Thoracic aorta (tissue), 2 donors: ENCODE data around the gene SEBOX. TPM values are rescaled to one million over a fixed set of nuclear protein-coding genes. Genes with fewer than 3 reads are reported as not detected.

Experiments used
- ATAC-seq: fragments of 150-250 bp; one replicate; pipeline ENCODE4 v1.8.0; 2017; ENCODE audit warnings: low read depth; ENCODE audit not compliant: insufficient number of reproducible peaks, low FRiP score
- DNase-seq: peaks from one replicate; pipeline ENCODE4 v3.0.0-alpha.2; 2020; ENCODE audit warnings: low spot score
- H3K27ac ChIP-seq, 2 donors: fragments of 200-600 bp; sonication (generic); 1 replicate in 1 of 2; 2 replicates in 1 of 2; pipeline ENCODE4 v1.5.1; 2016; ENCODE audit warnings: mild to moderate bottlenecking in 2 of 2, moderate library complexity in 2 of 2
- H3K27me3 ChIP-seq: fragments of 200-600 bp; sonication (generic); replicated peaks from 2 replicates; pipeline ENCODE4 v1.6.0; 2016; ENCODE audit warnings: mild to moderate bottlenecking; ENCODE audit not compliant: insufficient read depth
- H3K36me3 ChIP-seq: fragments of 200-600 bp; sonication (generic); one replicate; pipeline ENCODE4 v1.5.1; 2016
- H3K4me1 ChIP-seq, 2 donors: fragments of 200-600 bp; sonication (generic); 1 replicate in 1 of 2; 2 replicates in 1 of 2; pipeline versions ENCODE4 v1.5.1 to v1.6.0; 2016; ENCODE audit warnings: low read depth in 2 of 2, mild to moderate bottlenecking in 1 of 2; ENCODE audit not compliant: control insufficient read depth in 1 of 2
- H3K4me3 ChIP-seq: fragments of 200-600 bp; sonication (generic); 2 replicates; pipeline ENCODE4 v1.5.1; 2016; ENCODE audit warnings: mild to moderate bottlenecking
- H3K9me3 ChIP-seq: fragments of 200-600 bp; sonication (generic); 2 replicates; pipeline ENCODE4 v1.5.1; 2016
- total RNA-seq, 2 donors: library from RNA; depleted of rRNA; stranded (reverse); fragments of >200 nt; gene quantifications; one replicate each; pipeline versions ENCODE4 v1.1.0 to v1.2.3, GENCODE V29; 2016
- TF ChIP-seq, protein P1 (sequence below): fragments of 200-600 bp; sonication (generic); IDR thresholded peaks from one replicate; pipeline ENCODE4 v1.5.1; 2019; ENCODE audit warnings: antibody characterized with exemption

SEBOX gene
- total RNA-seq, 2 donors from 2014 or later: not detected

DNA sequence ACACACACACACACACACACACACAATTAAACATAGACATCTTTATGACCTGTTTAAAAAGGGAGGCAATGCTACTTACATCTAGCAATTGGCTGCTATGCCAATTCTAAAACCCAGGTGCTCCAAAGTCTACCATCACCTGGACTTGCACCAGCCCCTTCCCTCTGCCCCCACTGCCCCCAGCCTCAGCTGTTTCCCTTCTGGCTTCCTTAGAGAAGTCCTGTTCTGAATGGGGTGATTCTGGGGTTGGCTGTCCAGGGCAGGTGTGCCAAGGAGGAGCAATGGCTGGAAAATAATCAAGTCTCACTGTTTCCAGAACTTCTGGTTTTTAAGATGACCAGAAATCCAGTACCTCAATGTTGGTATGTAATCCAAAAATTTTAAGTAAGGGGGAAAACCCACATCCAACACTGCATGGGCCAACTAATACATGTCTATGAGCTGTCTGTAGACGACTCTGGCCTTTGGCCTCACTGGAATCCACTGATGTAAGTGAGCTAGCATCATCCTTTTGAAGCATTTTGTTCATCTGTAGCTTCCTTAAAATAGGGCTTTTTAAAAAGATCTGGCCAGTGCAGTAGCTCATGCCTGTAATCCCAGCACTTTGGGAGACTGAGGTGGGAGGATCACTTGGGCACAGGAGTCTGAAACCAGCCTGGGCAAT lies 31.8 kb downstream of the SEBOX start:
- H3K4me3 ChIP-seq: no peak overlapping the region
- H3K4me1 ChIP-seq: peaks cover 25 to 38% of the 10 kb centered on the region in 2 donors
- ATAC-seq (no peak), DNase-seq (no peak)
- no peaks in the 10 kb centered on the region for H3K9me3 ChIP-seq
- no peaks in the 10 kb centered on the region for H3K27me3 ChIP-seq
- TF ChIP-seq, protein P1, sequence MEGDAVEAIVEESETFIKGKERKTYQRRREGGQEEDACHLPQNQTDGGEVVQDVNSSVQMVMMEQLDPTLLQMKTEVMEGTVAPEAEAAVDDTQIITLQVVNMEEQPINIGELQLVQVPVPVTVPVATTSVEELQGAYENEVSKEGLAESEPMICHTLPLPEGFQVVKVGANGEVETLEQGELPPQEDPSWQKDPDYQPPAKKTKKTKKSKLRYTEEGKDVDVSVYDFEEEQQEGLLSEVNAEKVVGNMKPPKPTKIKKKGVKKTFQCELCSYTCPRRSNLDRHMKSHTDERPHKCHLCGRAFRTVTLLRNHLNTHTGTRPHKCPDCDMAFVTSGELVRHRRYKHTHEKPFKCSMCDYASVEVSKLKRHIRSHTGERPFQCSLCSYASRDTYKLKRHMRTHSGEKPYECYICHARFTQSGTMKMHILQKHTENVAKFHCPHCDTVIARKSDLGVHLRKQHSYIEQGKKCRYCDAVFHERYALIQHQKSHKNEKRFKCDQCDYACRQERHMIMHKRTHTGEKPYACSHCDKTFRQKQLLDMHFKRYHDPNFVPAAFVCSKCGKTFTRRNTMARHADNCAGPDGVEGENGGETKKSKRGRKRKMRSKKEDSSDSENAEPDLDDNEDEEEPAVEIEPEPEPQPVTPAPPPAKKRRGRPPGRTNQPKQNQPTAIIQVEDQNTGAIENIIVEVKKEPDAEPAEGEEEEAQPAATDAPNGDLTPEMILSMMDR: no peak
- no peak overlapping the region for H3K27ac ChIP-seq
- peaks cover 9% of the 10 kb centered on the region for H3K36me3 ChIP-seq

DNA sequence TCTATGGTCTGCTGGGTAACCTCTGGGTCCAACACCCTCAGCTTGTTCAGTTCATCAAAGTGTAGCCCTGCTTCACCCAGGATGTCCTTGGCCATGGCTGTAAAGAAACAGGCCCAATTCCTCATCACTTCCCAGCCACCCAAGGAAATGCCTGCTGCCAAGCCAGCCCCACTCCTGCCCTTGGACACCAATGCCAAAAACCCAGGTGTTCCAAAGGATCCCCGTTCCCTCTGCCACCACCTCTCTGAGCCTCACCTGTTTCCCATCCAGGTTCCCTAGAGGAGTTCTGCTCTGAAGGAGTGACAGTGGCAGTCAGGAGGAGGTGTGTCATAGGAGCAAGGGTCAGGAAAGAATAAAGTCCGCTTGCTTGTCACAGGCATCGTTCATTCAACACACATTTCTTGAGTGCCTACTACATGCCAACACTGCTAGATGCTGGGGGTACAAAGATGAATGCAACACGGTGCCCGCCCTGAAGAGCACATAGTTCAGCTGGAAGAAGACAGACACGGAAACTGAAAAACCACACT lies 33.0 kb downstream of the SEBOX start:
- no peaks in the 10 kb centered on the region for H3K27me3 ChIP-seq
- peaks cover 13% of the 10 kb centered on the region for H3K36me3 ChIP-seq
- ATAC-seq (no peak), DNase-seq (no peak)
- TF ChIP-seq, protein P1: no peak
- H3K4me3 ChIP-seq: no peak overlapping the region
- H3K27ac ChIP-seq: no peak overlapping the region
- peaks cover 15 to 25% of the 10 kb centered on the region in 2 donors for H3K4me1 ChIP-seq
- no peaks in the 10 kb centered on the region for H3K9me3 ChIP-seq

DNA sequence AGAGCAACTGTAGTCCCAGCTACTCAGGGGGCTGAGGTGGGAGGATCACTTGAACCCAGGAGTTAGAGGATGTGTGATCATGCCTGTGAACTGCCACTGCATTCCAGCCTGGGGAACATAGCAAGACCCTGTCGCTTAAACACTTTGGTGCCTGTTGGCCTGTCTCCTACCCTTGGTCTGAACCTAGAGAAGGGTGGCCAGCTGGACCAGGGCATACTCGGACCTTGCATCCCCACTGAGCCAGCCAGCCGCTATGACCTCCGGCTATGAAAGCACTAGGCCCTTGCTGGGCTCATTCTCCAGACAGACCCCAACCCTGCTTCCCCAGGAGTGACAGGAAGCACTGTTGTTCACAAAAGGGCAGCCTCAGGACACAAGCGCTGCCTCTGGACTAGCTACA lies 34.3 kb downstream of the SEBOX start:
- ATAC-seq (no peak), DNase-seq (no peak)
- Histone ChIP-seq H3K36me3 (peaks cover 13% of the 10 kb centered on the region), H3K4me1 (peaks cover 9 to 17% of the 10 kb centered on the region in 2 donors), H3K9me3 (no peaks in the 10 kb centered on the region), H3K27me3 (no peaks in the 10 kb centered on the region), H3K4me3 (no peak overlapping the region), H3K27ac (no peak overlapping the region)
- TF ChIP-seq, protein P1: no peak

DNA sequence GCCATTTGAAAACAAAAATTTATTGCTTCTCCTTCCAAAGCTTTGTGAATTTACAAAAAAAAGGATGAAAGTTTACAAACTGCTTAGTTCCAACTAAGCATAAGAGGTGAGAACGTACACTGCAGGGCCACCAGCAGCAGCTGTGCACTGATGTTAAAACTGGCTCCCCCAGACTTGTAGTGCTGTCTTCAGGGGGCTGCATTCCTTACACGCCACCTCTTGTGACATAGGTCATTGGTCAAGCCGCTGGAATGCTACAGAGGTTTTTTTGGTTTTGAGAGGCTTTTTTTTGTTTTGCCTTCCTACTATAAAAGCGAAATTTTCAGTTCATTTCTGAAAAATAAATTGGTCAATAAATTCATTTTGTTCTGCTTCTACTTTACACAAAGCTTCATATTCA lies 36.7 kb downstream of the SEBOX start:
- DNase-seq (no peak), ATAC-seq (no peak)
- Histone ChIP-seq H3K36me3 (peaks cover 13% of the 10 kb centered on the region), H3K4me3 (no peak overlapping the region), H3K9me3 (no peaks in the 10 kb centered on the region), H3K27ac (no peak overlapping the region), H3K4me1 (peaks cover 0 to 3% of the 10 kb centered on the region in 2 donors), H3K27me3 (no peaks in the 10 kb centered on the region)
- TF ChIP-seq, protein P1: no peak

DNA sequence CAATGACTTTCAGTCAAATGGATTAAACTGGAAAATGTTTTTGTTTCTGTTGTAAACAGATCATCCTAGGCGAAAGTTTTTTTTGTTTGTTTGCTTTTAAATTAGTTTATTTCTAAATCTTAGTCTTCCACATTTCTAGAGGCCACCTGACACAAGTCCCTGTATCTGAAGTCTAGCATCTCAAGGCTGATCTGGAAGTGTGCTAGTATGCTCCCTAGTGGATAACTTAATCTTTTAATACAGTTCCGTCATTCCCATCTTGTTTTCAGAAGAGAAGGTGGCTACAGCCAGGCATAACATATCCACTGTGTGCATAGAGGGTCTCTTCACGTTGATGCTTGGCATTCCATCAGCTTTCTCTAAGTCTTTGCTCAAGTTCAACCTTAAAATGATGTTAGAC lies 37.3 kb downstream of the SEBOX start:
- Histone ChIP-seq H3K27me3 (no peaks in the 10 kb centered on the region), H3K4me3 (no peak overlapping the region), H3K36me3 (peaks cover 13% of the 10 kb centered on the region), H3K4me1 (no peaks in the 10 kb centered on the region), H3K9me3 (no peaks in the 10 kb centered on the region), H3K27ac (no peak overlapping the region)
- DNase-seq (no peak), ATAC-seq (no peak)
- TF ChIP-seq, protein P1: no peak
